ENCODE measurements around the gene GPATCH8. TPM values are rescaled to one million over a fixed set of nuclear protein-coding genes. Genes with fewer than 3 reads are reported as not detected.

Gene GPATCH8
- total and polyA plus RNA-seq, 2 of the 8 experiments (the other 6 are each of a cell fraction or from before 2014, with no cell fraction given): 20.5 to 58.1 TPM

- POLR2A ChIA-PET (ENCODE audit: partially characterized antibody): interaction anchor here (0.7 to 2.2 kb wide), 6 partner anchors 10 to 77 kb away, joined by 3 to 10 read pairs (median 3); partner anchors contain the start of gene RUNDC3A
- no peak overlapping the region for H2BK20ac ChIP-seq (ENCODE audit: low read length)
- no peak for FAIRE-seq
- H3K23ac ChIP-seq (ENCODE audit: insufficient read length): no peak overlapping the region
- CTCF ChIA-PET (ENCODE audit: partially characterized antibody): interaction anchor here (0.6 to 3.0 kb wide), 10 partner anchors 10 to 149 kb away, joined by 3 to 24 read pairs (median 4); no protein-coding TSS in a partner anchor
- peak overlapping the region; percentile 49 to 74 (median 66) for H3K4me3 ChIP-seq (ENCODE audit: extremely low read depth in 1 of 4, insufficient read depth in 2 of 4, low read depth in 3 of 4, low read length in 4 of 4)
- peak overlapping the region; percentile 75; the same call in 1 of the 2 replicates for H2BK12ac ChIP-seq (ENCODE audit: low read depth, low read length)
- H3K4ac ChIP-seq (replicated peaks; ENCODE audit: insufficient read length, low read depth, low read length): no peak overlapping the region
- no peak overlapping the region for H2AK5ac ChIP-seq (ENCODE audit: low read depth, low read length)
- H4K91ac ChIP-seq (replicated peaks; ENCODE audit: insufficient read length, low read length): peak overlapping the region; percentile 37
- no peaks in the 10 kb centered on the region for H3K79me2 ChIP-seq (ENCODE audit: control insufficient read depth in 1 of 2, insufficient read depth in 2 of 2, low read length in 2 of 2)
- H3K23me2 ChIP-seq (ENCODE audit: low read depth, low read length): peaks cover 12% of the 10 kb centered on the region; the same call in 1 of the 2 replicates
- peak overlapping the region; percentile 35; the same call in 1 of the 2 replicates for H2BK5ac ChIP-seq (ENCODE audit: low read depth, low read length)
- H2BK15ac ChIP-seq (ENCODE audit: low read length): peak overlapping the region; percentile 46; the same call in 1 of the 2 replicates
- H3K56ac ChIP-seq (replicated peaks; ENCODE audit: insufficient read length, low read depth, low read length): no peak overlapping the region
- no peak overlapping the region for H3K27ac ChIP-seq (ENCODE audit: low read depth, low read length)
- H3K9me3 ChIP-seq (ENCODE audit: insufficient read depth in 2 of 2, low read depth in 1 of 2, low read length in 1 of 2): no peaks in the 10 kb centered on the region
- H4K8ac ChIP-seq (ENCODE audit: extremely low read depth, insufficient read depth, low read length): peak overlapping the region; percentile 80; the same call in 1 of the 2 replicates
- H3K14ac ChIP-seq (ENCODE audit: insufficient read length): no peak overlapping the region
- peak overlapping the region; percentile 84 to 96 for H3K4me2 ChIP-seq (ENCODE audit: insufficient read depth in 1 of 2, low read depth in 2 of 2, low read length in 2 of 2)
- H3K9ac ChIP-seq (replicated peaks in 1 of 4; ENCODE audit: extremely low read depth in 1 of 4, low read depth in 3 of 4, low read length in 3 of 4): peak overlapping the region in 1 of 4 experiments; percentile 37; a peak in 2 of 7 replicates
- H3K27me3 ChIP-seq (replicated peaks in 1 of 4; ENCODE audit: control insufficient read depth in 3 of 4, extremely low read depth in 1 of 4, insufficient read depth in 3 of 4, low read length in 3 of 4): peaks cover 10 to 34% (median 31%) of the 10 kb centered on the region in 4 experiments
- H4K5ac ChIP-seq (ENCODE audit: insufficient read length, low read depth, low read length): no peak overlapping the region
- H3K18ac ChIP-seq (ENCODE audit: extremely low read depth, low read length): peak overlapping the region; percentile 93
- 5% methylated on average over 41 of the region's 68 CpGs; no CpG with 5 or more reads in 1 of the 2 experiments for WGBS, 2 experiments (ENCODE audit: extremely low coverage in 1 of 2, insufficient coverage in 1 of 2, insufficient read length in 1 of 2, insufficient replicate concordance in 2 of 2, low coverage in 1 of 2, low lambda C conversion rate in 2 of 2, missing lambda C conversion rate in 1 of 2)
- peak overlapping the region; percentile 85 for H2AFZ ChIP-seq (ENCODE audit: low read length)
- no peaks in the 10 kb centered on the region for H3K36me3 ChIP-seq (ENCODE audit: control insufficient read depth in 2 of 4, insufficient read depth in 4 of 4, low read length in 3 of 4)
- no peaks in the 10 kb centered on the region for H3K79me1 ChIP-seq (ENCODE audit: low read depth, low read length)
- no peak overlapping the region for H2BK120ac ChIP-seq (replicated peaks; ENCODE audit: low read depth, low read length)
- H4K20me1 ChIP-seq (replicated peaks in 1 of 2; ENCODE audit: control insufficient read depth in 1 of 2, insufficient read depth in 2 of 2, low read length in 2 of 2): peaks cover 0 to 4% of the 10 kb centered on the region in 2 experiments
- peak; percentile 75 to 95 for DNase-seq (ENCODE audit: low read depth in 1 of 2, low spot score in 2 of 2)
- H3K4me1 ChIP-seq (replicated peaks in 1 of 4; ENCODE audit: control insufficient read depth in 3 of 4, insufficient read depth in 4 of 4, low read length in 3 of 4): peaks cover 3 to 21% (median 7%) of the 10 kb centered on the region in 4 experiments; a peak in 6 of 7 replicates
- TF ChIP-seq TAF1 (IDR thresholded peaks at IDR 0.05; ENCODE audit: low read depth, low read length) (peak; percentile 30), SP4 (IDR thresholded peaks at IDR 0.05; ENCODE audit: low read length) (no peak), YY1 (IDR thresholded peaks at IDR 0.05; ENCODE audit: low read depth, low read length) (no peak), SP1 (IDR thresholded peaks at IDR 0.05; ENCODE audit: low read depth, low read length) (no peak)
Observed at GRCh38 chr17:44385287-44386181, 117.7 kb downstream of the GPATCH8 start.

All from H1 (cell line).